ENCODE measurements around the gene TMEM258. TPM values are rescaled to one million over a fixed set of nuclear protein-coding genes. Genes with fewer than 3 reads are reported as not detected.
A peak's percentile ranks its signal among the peaks of the same experiment; 100 is the strongest.

TMEM258 gene
- polyA plus RNA-seq, 2 of the 4 experiments (the other 2 are of a cell fraction), result 257 to 280 TPM

DNA sequence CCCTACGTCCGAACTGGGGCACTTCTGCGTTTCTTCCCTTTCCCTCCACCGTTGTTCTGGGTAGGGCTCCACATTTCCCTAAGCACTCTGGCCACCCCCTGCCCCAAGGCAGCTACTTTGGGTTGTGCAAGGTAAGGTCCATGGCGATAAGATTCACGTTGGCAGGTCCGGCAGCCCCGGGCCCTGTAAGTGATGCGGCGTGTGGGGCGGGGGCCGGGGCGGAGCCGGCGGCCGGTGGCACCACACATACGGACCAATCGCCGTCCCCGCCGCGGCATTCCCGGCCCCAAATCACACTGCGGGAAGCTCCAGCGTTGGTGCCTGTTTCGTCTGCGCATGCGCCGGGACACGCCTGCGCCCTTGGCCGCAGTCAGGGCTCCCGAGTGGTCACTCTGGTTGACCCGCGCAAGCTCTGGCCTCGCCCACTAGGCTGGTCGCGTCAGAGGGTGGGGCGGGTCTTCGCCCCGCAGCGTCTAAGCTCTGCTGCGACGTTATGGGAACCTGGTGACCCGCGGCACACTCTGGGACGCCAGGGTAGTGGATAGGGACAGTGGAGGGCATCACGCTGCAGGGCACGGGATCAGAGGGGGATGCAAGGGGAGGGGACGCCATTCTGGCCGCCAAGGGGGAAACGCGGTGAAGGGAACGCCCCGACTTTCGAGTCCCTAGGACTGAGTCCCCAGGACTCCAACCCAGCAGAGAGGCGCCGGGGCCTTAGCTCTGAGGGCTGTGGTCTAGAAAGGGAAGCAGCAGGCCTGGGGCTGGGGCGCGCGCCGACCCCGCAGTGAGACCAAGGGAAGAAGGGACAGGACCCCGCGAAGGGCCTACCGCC, 22.8 kb upstream of the TMEM258 start (continued):
- TF ChIP-seq TFCP2L1 (CRISPR knock-in tag; IDR thresholded peaks at IDR 0.05), result peak; percentile 79; the same call in 1 of the 2 replicates
- TF ChIP-seq RNF2 (IDR thresholded peaks at IDR 0.05; ENCODE audit: borderline replicate concordance, low read depth), result no peak
- no peak for TF ChIP-seq KDM5A (IDR thresholded peaks at IDR 0.05)
- no peak for TF ChIP-seq HOXB5 (CRISPR knock-in tag; IDR thresholded peaks at IDR 0.05)
- no peak for TF ChIP-seq FOXS1 (CRISPR knock-in tag; IDR thresholded peaks at IDR 0.05)
- no peak for TF ChIP-seq CBX2 (IDR thresholded peaks at IDR 0.05; ENCODE audit: borderline replicate concordance, low read depth)
- TF ChIP-seq JUN (IDR thresholded peaks at IDR 0.05), result peak; percentile 71 to 91; a peak in 3 of 5 replicates
- TF ChIP-seq, protein P1, sequence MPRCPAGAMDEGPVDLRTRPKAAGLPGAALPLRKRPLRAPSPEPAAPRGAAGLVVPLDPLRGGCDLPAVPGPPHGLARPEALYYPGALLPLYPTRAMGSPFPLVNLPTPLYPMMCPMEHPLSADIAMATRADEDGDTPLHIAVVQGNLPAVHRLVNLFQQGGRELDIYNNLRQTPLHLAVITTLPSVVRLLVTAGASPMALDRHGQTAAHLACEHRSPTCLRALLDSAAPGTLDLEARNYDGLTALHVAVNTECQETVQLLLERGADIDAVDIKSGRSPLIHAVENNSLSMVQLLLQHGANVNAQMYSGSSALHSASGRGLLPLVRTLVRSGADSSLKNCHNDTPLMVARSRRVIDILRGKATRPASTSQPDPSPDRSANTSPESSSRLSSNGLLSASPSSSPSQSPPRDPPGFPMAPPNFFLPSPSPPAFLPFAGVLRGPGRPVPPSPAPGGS (IDR thresholded peaks at IDR 0.05), result peak; percentile 16; the same call in 1 of the 3 replicates
- no peak for TF ChIP-seq ZC3H11A (IDR thresholded peaks at IDR 0.05)
- 0 out of 2 replicates have a peak, but pooled peaks have one; percentile 63 for TF ChIP-seq POLR2AphosphoS2 (conservative IDR thresholded peaks at IDR 0.05; ENCODE audit: low read length)
- TF ChIP-seq NR3C1 (IDR thresholded peaks at IDR 0.05), result no peak
- TF ChIP-seq, protein P2, sequence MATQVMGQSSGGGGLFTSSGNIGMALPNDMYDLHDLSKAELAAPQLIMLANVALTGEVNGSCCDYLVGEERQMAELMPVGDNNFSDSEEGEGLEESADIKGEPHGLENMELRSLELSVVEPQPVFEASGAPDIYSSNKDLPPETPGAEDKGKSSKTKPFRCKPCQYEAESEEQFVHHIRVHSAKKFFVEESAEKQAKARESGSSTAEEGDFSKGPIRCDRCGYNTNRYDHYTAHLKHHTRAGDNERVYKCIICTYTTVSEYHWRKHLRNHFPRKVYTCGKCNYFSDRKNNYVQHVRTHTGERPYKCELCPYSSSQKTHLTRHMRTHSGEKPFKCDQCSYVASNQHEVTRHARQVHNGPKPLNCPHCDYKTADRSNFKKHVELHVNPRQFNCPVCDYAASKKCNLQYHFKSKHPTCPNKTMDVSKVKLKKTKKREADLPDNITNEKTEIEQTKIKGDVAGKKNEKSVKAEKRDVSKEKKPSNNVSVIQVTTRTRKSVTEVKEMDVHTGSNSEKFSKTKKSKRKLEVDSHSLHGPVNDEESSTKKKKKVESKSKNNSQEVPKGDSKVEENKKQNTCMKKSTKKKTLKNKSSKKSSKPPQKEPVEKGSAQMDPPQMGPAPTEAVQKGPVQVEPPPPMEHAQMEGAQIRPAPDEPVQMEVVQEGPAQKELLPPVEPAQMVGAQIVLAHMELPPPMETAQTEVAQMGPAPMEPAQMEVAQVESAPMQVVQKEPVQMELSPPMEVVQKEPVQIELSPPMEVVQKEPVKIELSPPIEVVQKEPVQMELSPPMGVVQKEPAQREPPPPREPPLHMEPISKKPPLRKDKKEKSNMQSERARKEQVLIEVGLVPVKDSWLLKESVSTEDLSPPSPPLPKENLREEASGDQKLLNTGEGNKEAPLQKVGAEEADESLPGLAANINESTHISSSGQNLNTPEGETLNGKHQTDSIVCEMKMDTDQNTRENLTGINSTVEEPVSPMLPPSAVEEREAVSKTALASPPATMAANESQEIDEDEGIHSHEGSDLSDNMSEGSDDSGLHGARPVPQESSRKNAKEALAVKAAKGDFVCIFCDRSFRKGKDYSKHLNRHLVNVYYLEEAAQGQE (IDR thresholded peaks at IDR 0.05), result no peak
- TF ChIP-seq CHD4 (IDR thresholded peaks at IDR 0.05; ENCODE audit: borderline replicate concordance), result no peak
- TF ChIP-seq ZFP36 (IDR thresholded peaks at IDR 0.05; ENCODE audit: borderline replicate concordance, partially characterized antibody), result no peak
- no peak for TF ChIP-seq BHLHE40 (IDR thresholded peaks at IDR 0.05; ENCODE audit: low read depth, low read length)
- no peak for TF ChIP-seq KDM1A (IDR thresholded peaks at IDR 0.05; ENCODE audit: low read depth)
- TF ChIP-seq ZSCAN20 (CRISPR knock-in tag; IDR thresholded peaks at IDR 0.05), result no peak
- no peak for TF ChIP-seq HEYL (CRISPR knock-in tag; IDR thresholded peaks at IDR 0.05)
- TF ChIP-seq MAFK (IDR thresholded peaks at IDR 0.05; ENCODE audit: partially characterized antibody), result no peak
- TF ChIP-seq, protein P3, sequence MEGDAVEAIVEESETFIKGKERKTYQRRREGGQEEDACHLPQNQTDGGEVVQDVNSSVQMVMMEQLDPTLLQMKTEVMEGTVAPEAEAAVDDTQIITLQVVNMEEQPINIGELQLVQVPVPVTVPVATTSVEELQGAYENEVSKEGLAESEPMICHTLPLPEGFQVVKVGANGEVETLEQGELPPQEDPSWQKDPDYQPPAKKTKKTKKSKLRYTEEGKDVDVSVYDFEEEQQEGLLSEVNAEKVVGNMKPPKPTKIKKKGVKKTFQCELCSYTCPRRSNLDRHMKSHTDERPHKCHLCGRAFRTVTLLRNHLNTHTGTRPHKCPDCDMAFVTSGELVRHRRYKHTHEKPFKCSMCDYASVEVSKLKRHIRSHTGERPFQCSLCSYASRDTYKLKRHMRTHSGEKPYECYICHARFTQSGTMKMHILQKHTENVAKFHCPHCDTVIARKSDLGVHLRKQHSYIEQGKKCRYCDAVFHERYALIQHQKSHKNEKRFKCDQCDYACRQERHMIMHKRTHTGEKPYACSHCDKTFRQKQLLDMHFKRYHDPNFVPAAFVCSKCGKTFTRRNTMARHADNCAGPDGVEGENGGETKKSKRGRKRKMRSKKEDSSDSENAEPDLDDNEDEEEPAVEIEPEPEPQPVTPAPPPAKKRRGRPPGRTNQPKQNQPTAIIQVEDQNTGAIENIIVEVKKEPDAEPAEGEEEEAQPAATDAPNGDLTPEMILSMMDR (IDR thresholded peaks at IDR 0.05), result no peak
- TF ChIP-seq SMC3 (IDR thresholded peaks at IDR 0.05), result no peak
- TF ChIP-seq SREBF2 (IDR thresholded peaks at IDR 0.05), result no peak

Data from A549 (cell line).